ENCODE results near the gene GLS2.
"Not testable (repeated sequence)": the region's sequence is repeated elsewhere in the genome, so short reads cannot be mapped to it uniquely, and the experiment has no call there.

GLS2 gene

GRCh38 chr12:56488041-56488955, at the start of gene GLS2:
TSS of gene GLS2 (minus strand) at chr12:56488161. CDS start at chr12:56488118, 43 bp downstream.
- DNase-seq (ENCODE audit: low read depth) = peak; percentile 47

- DNase-seq (ENCODE audit: low read depth) = no peak
Observed at GRCh38 chr12:56537546-56537945, 49.6 kb upstream of the GLS2 start.

- no peak for DNase-seq (ENCODE audit: low read depth)
Observed at GRCh38 chr12:56530390-56531055, 42.6 kb upstream of the GLS2 start.

GRCh38 chr12:56529656-56530055, 41.7 kb upstream of the GLS2 start:
- no peak for DNase-seq (ENCODE audit: low read depth)

- DNase-seq (ENCODE audit: low read depth) = no peak
Observed at GRCh38 chr12:56528846-56529245, 40.9 kb upstream of the GLS2 start.

GRCh38 chr12:56522411-56523193, 34.6 kb upstream of the GLS2 start:
- DNase-seq (ENCODE audit: low read depth) = no peak

- peak; percentile 8 for DNase-seq (ENCODE audit: low read depth)
Observed at GRCh38 chr12:56521590-56522371, 33.8 kb upstream of the GLS2 start, which contains the start of gene RBMS2. TSS of gene RBMS2 (plus strand) at chr12:56521820. CDS start at chr12:56522024, 204 bp downstream.

- DNase-seq (ENCODE audit: low read depth) = no peak
Observed at GRCh38 chr12:56521209-56521589, 33.2 kb upstream of the GLS2 start.

GRCh38 chr12:56520506-56520905, 32.5 kb upstream of the GLS2 start:
- DNase-seq (ENCODE audit: low read depth) = no peak

- DNase-seq (ENCODE audit: low read depth) = no peak
Observed at GRCh38 chr12:56520048-56520447, 32.1 kb upstream of the GLS2 start.

GRCh38 chr12:56518570-56518969, 30.6 kb upstream of the GLS2 start:
- DNase-seq (ENCODE audit: low read depth) = no peak

GRCh38 chr12:56517854-56518253, 29.9 kb upstream of the GLS2 start:
- DNase-seq (ENCODE audit: low read depth) = no peak

- not testable (repeated sequence) for DNase-seq (ENCODE audit: low read depth)
Observed at GRCh38 chr12:56514014-56514318, 26.0 kb upstream of the GLS2 start.

GRCh38 chr12:56510786-56511185, 22.8 kb upstream of the GLS2 start:
- no peak for DNase-seq (ENCODE audit: low read depth)

GRCh38 chr12:56499879-56500278, 11.9 kb upstream of the GLS2 start:
- DNase-seq (ENCODE audit: low read depth) = not testable (repeated sequence)

- DNase-seq (ENCODE audit: low read depth) = not testable (repeated sequence)
Observed at GRCh38 chr12:56499452-56499851, 11.5 kb upstream of the GLS2 start.

GRCh38 chr12:56498126-56498902, 10.4 kb upstream of the GLS2 start:
- not testable (repeated sequence) for DNase-seq (ENCODE audit: low read depth)

- DNase-seq (ENCODE audit: low read depth) = peak; percentile 33
Observed at GRCh38 chr12:56496704-56497103, 8.7 kb upstream of the GLS2 start.

- DNase-seq (ENCODE audit: low read depth) = not testable (repeated sequence)
Observed at GRCh38 chr12:56494481-56494880, 6.5 kb upstream of the GLS2 start.

- DNase-seq (ENCODE audit: low read depth) = not testable (repeated sequence)
Observed at GRCh38 chr12:56494106-56494415, 6.1 kb upstream of the GLS2 start.
